ENCODE data around the gene MAP3K5.

MAP3K5 gene

DNA sequence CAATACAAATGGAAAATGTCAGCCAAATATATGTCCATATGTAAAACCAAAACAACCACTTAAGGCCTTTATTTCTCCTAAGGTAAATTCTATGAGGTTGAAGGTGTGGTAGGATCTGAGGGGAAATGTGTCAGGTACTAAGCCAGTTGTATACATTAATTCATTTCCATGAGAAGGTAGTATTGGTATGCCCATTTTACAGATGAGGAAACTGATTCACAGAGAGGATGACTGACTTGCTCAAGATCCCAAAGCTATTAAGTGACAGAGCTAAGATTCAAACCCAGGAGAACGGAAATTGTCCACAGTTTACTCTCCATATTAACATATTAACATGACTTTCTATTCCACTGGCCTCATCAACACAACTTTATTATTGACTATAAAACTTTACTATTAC lies 177.9 kb downstream of the MAP3K5 start:
- Histone ChIP-seq H3K9me3 (ENCODE audit: insufficient read depth, low read depth, low read length) (no peaks in the 10 kb centered on the region), H3K4me2 (ENCODE audit: low read length) (no peak overlapping the region), H2BK120ac (ENCODE audit: insufficient read depth, low read length, poor library complexity) (no peak overlapping the region), H3K4me1 (ENCODE audit: control insufficient read depth in 1 of 2, insufficient read depth in 2 of 2, low read length in 2 of 2) (no peaks in the 10 kb centered on the region), H3K18ac (ENCODE audit: low read length) (no peak overlapping the region), H3K4ac (ENCODE audit: low read depth, low read length) (no peak overlapping the region), H3K27ac (ENCODE audit: low read depth, low read length) (no peak overlapping the region), H2AK5ac (ENCODE audit: low read length) (no peak overlapping the region), H4K8ac (ENCODE audit: low read depth, low read length) (no peak overlapping the region), H2BK5ac (ENCODE audit: low read depth, low read length, poor library complexity) (no peak overlapping the region), H3K27me3 (ENCODE audit: insufficient read depth, low read length) (no peaks in the 10 kb centered on the region), H3K36me3 (ENCODE audit: control insufficient read depth in 1 of 2, insufficient read depth in 2 of 2, low read length in 2 of 2) (no peaks in the 10 kb centered on the region), H3K79me1 (ENCODE audit: low read length) (no peaks in the 10 kb centered on the region), H4K12ac (ENCODE audit: low read depth, low read length) (no peak overlapping the region), H3K79me2 (ENCODE audit: control insufficient read depth, insufficient read depth, low read length, poor library complexity) (no peaks in the 10 kb centered on the region), H4K91ac (ENCODE audit: low read depth, low read length) (no peak overlapping the region), H3K14ac (ENCODE audit: low read length) (no peak overlapping the region), H2BK12ac (ENCODE audit: low read length) (no peak overlapping the region), H3K9ac (ENCODE audit: low read length) (no peak overlapping the region), H2AFZ (ENCODE audit: insufficient read depth, low read length, poor library complexity) (no peak overlapping the region), H3K4me3 (ENCODE audit: low read depth, low read length) (no peak overlapping the region), H3K23ac (ENCODE audit: low read length) (no peak overlapping the region)
- no CpG with 5 or more reads among the region's 1 CpG for WGBS (ENCODE audit: extremely low coverage, insufficient coverage, insufficient read length)
- no peak for DNase-seq

DNA sequence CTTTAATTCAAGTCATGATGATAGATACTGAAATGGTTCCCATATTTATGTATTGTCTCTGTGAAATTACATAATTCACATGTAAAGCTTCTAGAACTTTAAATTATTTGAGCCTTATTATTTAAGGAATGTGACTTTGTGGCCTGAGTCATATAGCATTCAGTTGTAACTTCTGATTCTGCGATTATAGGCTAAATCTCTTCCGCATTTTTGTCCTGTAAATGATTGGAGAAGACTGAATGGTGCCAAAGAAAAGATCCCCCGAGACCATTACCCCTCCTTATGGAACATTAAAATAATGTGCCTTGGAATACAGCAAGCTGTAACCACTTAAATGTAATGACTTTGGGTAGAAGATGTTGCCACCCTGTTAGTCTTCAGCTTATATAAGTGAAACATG lies 178.8 kb downstream of the MAP3K5 start:
- WGBS (ENCODE audit: extremely low coverage, insufficient coverage, insufficient read length): no CpG with 5 or more reads among the region's 3 CpGs
- H4K91ac ChIP-seq (ENCODE audit: low read depth, low read length): no peak overlapping the region
- H2AK5ac ChIP-seq (ENCODE audit: low read length): no peak overlapping the region
- H3K9me3 ChIP-seq (ENCODE audit: insufficient read depth, low read depth, low read length): no peaks in the 10 kb centered on the region
- H2AFZ ChIP-seq (ENCODE audit: insufficient read depth, low read length, poor library complexity): no peak overlapping the region
- H2BK120ac ChIP-seq (ENCODE audit: insufficient read depth, low read length, poor library complexity): no peak overlapping the region
- H3K79me2 ChIP-seq (ENCODE audit: control insufficient read depth, insufficient read depth, low read length, poor library complexity): no peaks in the 10 kb centered on the region
- no peak overlapping the region for H4K12ac ChIP-seq (ENCODE audit: low read depth, low read length)
- H3K27ac ChIP-seq (ENCODE audit: low read depth, low read length): no peak overlapping the region
- no peak for DNase-seq
- no peaks in the 10 kb centered on the region for H3K79me1 ChIP-seq (ENCODE audit: low read length)
- H3K4ac ChIP-seq (ENCODE audit: low read depth, low read length): no peak overlapping the region
- no peak overlapping the region for H2BK5ac ChIP-seq (ENCODE audit: low read depth, low read length, poor library complexity)
- H3K23ac ChIP-seq (ENCODE audit: low read length): no peak overlapping the region
- H3K9ac ChIP-seq (ENCODE audit: low read length): no peak overlapping the region
- no peaks in the 10 kb centered on the region for H3K27me3 ChIP-seq (ENCODE audit: insufficient read depth, low read length)
- H3K14ac ChIP-seq (ENCODE audit: low read length): no peak overlapping the region
- H4K8ac ChIP-seq (ENCODE audit: low read depth, low read length): no peak overlapping the region
- no peak overlapping the region for H3K4me3 ChIP-seq (ENCODE audit: low read depth, low read length)
- no peaks in the 10 kb centered on the region for H3K36me3 ChIP-seq (ENCODE audit: control insufficient read depth in 1 of 2, insufficient read depth in 2 of 2, low read length in 2 of 2)
- no peak overlapping the region for H3K18ac ChIP-seq (ENCODE audit: low read length)
- H3K4me1 ChIP-seq (ENCODE audit: control insufficient read depth in 1 of 2, insufficient read depth in 2 of 2, low read length in 2 of 2): no peaks in the 10 kb centered on the region
- H2BK12ac ChIP-seq (ENCODE audit: low read length): no peak overlapping the region
- H3K4me2 ChIP-seq (ENCODE audit: low read length): no peak overlapping the region

DNA sequence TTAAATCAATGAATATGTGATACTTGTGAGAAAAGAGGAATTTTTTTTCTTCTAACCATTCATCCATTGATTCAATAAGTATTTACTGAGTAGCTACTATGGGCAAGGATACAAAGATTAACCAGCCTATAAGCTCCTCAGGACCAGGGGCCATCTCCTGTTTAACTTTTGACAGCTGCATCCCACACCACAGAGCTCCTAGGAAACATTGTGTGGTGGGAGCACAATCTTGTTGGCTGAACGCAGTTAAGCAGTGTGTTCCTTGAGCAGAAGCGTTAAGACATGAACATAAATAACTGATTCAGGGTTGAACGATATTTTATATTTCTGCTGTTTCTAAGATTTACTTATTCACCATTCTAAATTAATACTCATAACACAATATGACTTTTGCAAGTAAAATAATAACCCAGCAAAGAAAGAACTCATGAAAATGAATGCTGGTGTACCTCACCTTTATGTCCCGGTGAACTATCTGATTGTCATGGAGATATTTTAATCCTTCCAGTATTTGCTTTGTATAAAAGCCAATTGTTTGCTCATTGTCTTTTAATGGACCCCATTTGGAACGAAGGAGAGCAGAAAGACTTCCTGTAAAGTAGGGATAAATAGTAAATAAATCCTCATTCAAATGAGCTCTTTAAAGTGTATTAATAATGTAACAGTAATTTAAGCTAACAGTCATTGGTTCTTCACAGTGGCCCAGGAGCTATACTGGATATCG lies 179.4 kb downstream of the MAP3K5 start:
- no peaks in the 10 kb centered on the region for H3K4me1 ChIP-seq (ENCODE audit: control insufficient read depth in 1 of 2, insufficient read depth in 2 of 2, low read length in 2 of 2)
- H2AK5ac ChIP-seq (ENCODE audit: low read length): no peak overlapping the region
- no peak overlapping the region for H3K4ac ChIP-seq (ENCODE audit: low read depth, low read length)
- H3K23ac ChIP-seq (ENCODE audit: low read length): no peak overlapping the region
- H4K91ac ChIP-seq (ENCODE audit: low read depth, low read length): no peak overlapping the region
- no peak overlapping the region for H2BK120ac ChIP-seq (ENCODE audit: insufficient read depth, low read length, poor library complexity)
- no peaks in the 10 kb centered on the region for H3K27me3 ChIP-seq (ENCODE audit: insufficient read depth, low read length)
- no peaks in the 10 kb centered on the region for H3K9me3 ChIP-seq (ENCODE audit: insufficient read depth, low read depth, low read length)
- H3K27ac ChIP-seq (ENCODE audit: low read depth, low read length): no peak overlapping the region
- no peak for DNase-seq
- H3K9ac ChIP-seq (ENCODE audit: low read length): no peak overlapping the region
- no peak overlapping the region for H2BK12ac ChIP-seq (ENCODE audit: low read length)
- no peaks in the 10 kb centered on the region for H3K36me3 ChIP-seq (ENCODE audit: control insufficient read depth in 1 of 2, insufficient read depth in 2 of 2, low read length in 2 of 2)
- H3K4me2 ChIP-seq (ENCODE audit: low read length): no peak overlapping the region
- no peak overlapping the region for H4K8ac ChIP-seq (ENCODE audit: low read depth, low read length)
- no peak overlapping the region for H4K12ac ChIP-seq (ENCODE audit: low read depth, low read length)
- peaks cover 1% of the 10 kb centered on the region for H3K79me1 ChIP-seq (ENCODE audit: low read length)
- no peak overlapping the region for H3K18ac ChIP-seq (ENCODE audit: low read length)
- H3K79me2 ChIP-seq (ENCODE audit: control insufficient read depth, insufficient read depth, low read length, poor library complexity): no peaks in the 10 kb centered on the region
- H2AFZ ChIP-seq (ENCODE audit: insufficient read depth, low read length, poor library complexity): no peak overlapping the region
- H2BK5ac ChIP-seq (ENCODE audit: low read depth, low read length, poor library complexity): no peak overlapping the region
- no CpG with 5 or more reads among the region's 6 CpGs for WGBS (ENCODE audit: extremely low coverage, insufficient coverage, insufficient read length)
- no peak overlapping the region for H3K14ac ChIP-seq (ENCODE audit: low read length)
- H3K4me3 ChIP-seq (ENCODE audit: low read depth, low read length): no peak overlapping the region

DNA sequence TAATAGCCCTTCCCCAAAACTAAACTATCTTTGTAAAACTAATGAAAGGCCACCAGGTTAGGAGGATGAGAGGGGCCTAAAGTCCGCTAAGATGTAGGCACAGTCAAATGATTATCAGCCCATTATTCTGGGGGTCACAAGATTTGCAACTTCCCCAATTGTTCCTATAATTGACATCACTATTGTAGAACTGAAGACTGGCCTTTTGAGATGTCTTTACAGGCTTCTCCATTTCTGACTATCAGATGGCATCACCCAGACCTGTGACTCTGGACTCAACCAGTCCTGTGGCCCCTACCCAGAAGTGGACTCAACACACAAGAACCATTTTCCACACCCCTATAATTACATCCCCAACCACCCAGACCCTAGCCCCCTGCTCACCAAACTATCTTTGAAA lies 180.5 kb downstream of the MAP3K5 start:
- Histone ChIP-seq H3K36me3 (ENCODE audit: control insufficient read depth in 1 of 2, insufficient read depth in 2 of 2, low read length in 2 of 2) (no peaks in the 10 kb centered on the region), H3K27ac (ENCODE audit: low read depth, low read length) (no peak overlapping the region), H3K23ac (ENCODE audit: low read length) (no peak overlapping the region), H3K4me1 (ENCODE audit: control insufficient read depth in 1 of 2, insufficient read depth in 2 of 2, low read length in 2 of 2) (no peaks in the 10 kb centered on the region), H3K18ac (ENCODE audit: low read length) (no peak overlapping the region), H3K4me3 (ENCODE audit: low read depth, low read length) (no peak overlapping the region), H2BK12ac (ENCODE audit: low read length) (no peak overlapping the region), H3K4ac (ENCODE audit: low read depth, low read length) (no peak overlapping the region), H4K8ac (ENCODE audit: low read depth, low read length) (no peak overlapping the region), H2BK120ac (ENCODE audit: insufficient read depth, low read length, poor library complexity) (no peak overlapping the region), H3K79me2 (ENCODE audit: control insufficient read depth, insufficient read depth, low read length, poor library complexity) (no peaks in the 10 kb centered on the region), H2AK5ac (ENCODE audit: low read length) (no peak overlapping the region), H4K12ac (ENCODE audit: low read depth, low read length) (no peak overlapping the region), H3K14ac (ENCODE audit: low read length) (no peak overlapping the region), H3K4me2 (ENCODE audit: low read length) (no peak overlapping the region), H3K79me1 (ENCODE audit: low read length) (peaks cover 2% of the 10 kb centered on the region), H3K27me3 (ENCODE audit: insufficient read depth, low read length) (no peaks in the 10 kb centered on the region), H4K91ac (ENCODE audit: low read depth, low read length) (no peak overlapping the region), H2AFZ (ENCODE audit: insufficient read depth, low read length, poor library complexity) (no peak overlapping the region), H3K9ac (ENCODE audit: low read length) (no peak overlapping the region), H3K9me3 (ENCODE audit: insufficient read depth, low read depth, low read length) (no peaks in the 10 kb centered on the region), H2BK5ac (ENCODE audit: low read depth, low read length, poor library complexity) (no peak overlapping the region)
- no peak for DNase-seq
- no CpG with 5 or more reads among the region's 1 CpG for WGBS (ENCODE audit: extremely low coverage, insufficient coverage, insufficient read length)

All from trophoblast cell (in vitro differentiated cells and primary cell).